ENCODE measurements around the gene ARAF. TPM values are rescaled to one million over a fixed set of nuclear protein-coding genes. Genes with fewer than 3 reads are reported as not detected.

Gene ARAF
- total and polyA plus RNA-seq, 2 of the 8 experiments (the other 6 are each of a cell fraction or from before 2014, with no cell fraction given): 39.0 to 45.2 TPM

DNA sequence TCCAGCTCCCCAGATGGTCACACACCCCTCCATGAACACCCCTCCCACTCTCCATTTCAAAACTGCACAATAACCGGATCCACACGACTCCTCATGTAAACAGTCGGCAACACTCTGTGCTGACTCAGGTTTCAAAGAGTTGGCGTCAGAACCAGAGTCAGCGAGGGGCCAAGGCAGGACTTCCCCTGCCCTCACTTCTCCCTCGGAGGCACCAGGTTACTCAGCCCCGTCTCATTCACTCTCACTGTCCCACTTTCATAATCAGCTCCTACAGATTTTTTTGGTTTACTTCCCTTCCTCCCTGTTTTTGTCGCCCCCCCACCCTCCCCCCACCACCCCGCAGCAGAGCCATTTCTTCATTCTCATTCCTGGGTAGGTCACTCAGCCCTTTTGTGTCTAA, 18.5 kb downstream of the ARAF start:
- DNase-seq (ENCODE audit: low read depth in 1 of 2, low spot score in 2 of 2): no peak
- no peak overlapping the region for H2BK15ac ChIP-seq (ENCODE audit: low read length)
- H3K23me2 ChIP-seq (ENCODE audit: low read depth, low read length): no peaks in the 10 kb centered on the region; the same call in 1 of the 2 replicates
- no peak overlapping the region for H3K27ac ChIP-seq (ENCODE audit: low read depth, low read length)
- H4K8ac ChIP-seq (ENCODE audit: extremely low read depth, insufficient read depth, low read length): no peak overlapping the region
- FAIRE-seq: no peak
- H2BK20ac ChIP-seq (ENCODE audit: low read length): no peak overlapping the region
- no peaks in the 10 kb centered on the region for H3K79me1 ChIP-seq (ENCODE audit: low read depth, low read length)
- no peak overlapping the region for H2BK12ac ChIP-seq (ENCODE audit: low read depth, low read length)
- no peak overlapping the region for H2BK5ac ChIP-seq (ENCODE audit: low read depth, low read length)
- no peaks in the 10 kb centered on the region for H3K36me3 ChIP-seq (ENCODE audit: control insufficient read depth in 2 of 4, insufficient read depth in 4 of 4, low read length in 3 of 4)
- H3K4me3 ChIP-seq (ENCODE audit: extremely low read depth in 1 of 4, insufficient read depth in 2 of 4, low read depth in 3 of 4, low read length in 4 of 4): no peak overlapping the region
- no peak overlapping the region for H2AFZ ChIP-seq (ENCODE audit: low read length)
- H3K4ac ChIP-seq (replicated peaks; ENCODE audit: insufficient read length, low read depth, low read length): no peak overlapping the region
- 86% methylated on average over 4 of the region's 9 CpGs; no CpG with 5 or more reads in 1 of the 2 experiments for WGBS, 2 experiments (ENCODE audit: extremely low coverage in 1 of 2, insufficient coverage in 1 of 2, insufficient read length in 1 of 2, insufficient replicate concordance in 2 of 2, low coverage in 1 of 2, low lambda C conversion rate in 2 of 2, missing lambda C conversion rate in 1 of 2)
- no peak overlapping the region for H4K5ac ChIP-seq (ENCODE audit: insufficient read length, low read depth, low read length)
- no peak overlapping the region for H4K91ac ChIP-seq (replicated peaks; ENCODE audit: insufficient read length, low read length)
- TF ChIP-seq ZNF274 (IDR thresholded peaks at IDR 0.05; ENCODE audit: borderline replicate concordance, extremely low read depth, low read length) (no peak), SIRT6 (IDR thresholded peaks at IDR 0.05; ENCODE audit: low read length) (no peak), RXRA (IDR thresholded peaks at IDR 0.05; ENCODE audit: insufficient read depth, low read depth, low read length) (no peak)
- H2BK120ac ChIP-seq (replicated peaks; ENCODE audit: low read depth, low read length): no peak overlapping the region
- H3K27me3 ChIP-seq (replicated peaks in 1 of 4; ENCODE audit: control insufficient read depth in 3 of 4, extremely low read depth in 1 of 4, insufficient read depth in 3 of 4, low read length in 3 of 4): no peaks in the 10 kb centered on the region
- no peak overlapping the region for H3K18ac ChIP-seq (ENCODE audit: extremely low read depth, low read length)
- POLR2A ChIA-PET (ENCODE audit: partially characterized antibody): no interaction called here
- H3K56ac ChIP-seq (replicated peaks; ENCODE audit: insufficient read length, low read depth, low read length): no peak overlapping the region
- CTCF ChIA-PET (ENCODE audit: partially characterized antibody): interaction anchor here (1.0 to 1.6 kb wide), 3 partner anchors 11 to 21 kb away, joined by 4 read pairs; no protein-coding TSS in a partner anchor
- H4K20me1 ChIP-seq (replicated peaks in 1 of 2; ENCODE audit: control insufficient read depth in 1 of 2, insufficient read depth in 2 of 2, low read length in 2 of 2): no peaks in the 10 kb centered on the region
- no peak overlapping the region for H3K4me2 ChIP-seq (ENCODE audit: insufficient read depth in 1 of 2, low read depth in 2 of 2, low read length in 2 of 2)
- no peaks in the 10 kb centered on the region for H3K79me2 ChIP-seq (ENCODE audit: control insufficient read depth in 1 of 2, insufficient read depth in 2 of 2, low read length in 2 of 2)
- H3K9me3 ChIP-seq (ENCODE audit: insufficient read depth in 2 of 2, low read depth in 1 of 2, low read length in 1 of 2): no peaks in the 10 kb centered on the region
- no peak overlapping the region for H3K9ac ChIP-seq (replicated peaks in 1 of 4; ENCODE audit: extremely low read depth in 1 of 4, low read depth in 3 of 4, low read length in 3 of 4)
- no peak overlapping the region for H2AK5ac ChIP-seq (ENCODE audit: low read depth, low read length)
- H3K4me1 ChIP-seq (replicated peaks in 1 of 4; ENCODE audit: control insufficient read depth in 3 of 4, insufficient read depth in 4 of 4, low read length in 3 of 4): peaks cover 0 to 11% (median 6%) of the 10 kb centered on the region in 4 experiments; a peak in 5 of 7 replicates
- no peak overlapping the region for H3K14ac ChIP-seq (ENCODE audit: insufficient read length)
- H3K23ac ChIP-seq (ENCODE audit: insufficient read length): no peak overlapping the region

All from H1 (cell line).